Effector memory CD4-positive, alpha-beta T cell (primary cell): ENCODE data around the gene GMPPA.

Experiments used
- DNase-seq, 3 donors: peaks; one replicate each; pipeline ENCODE4 v3.0.0-alpha.2; 2020
- H3K27ac ChIP-seq: 2 replicates; pipeline ENCODE4 v1.7.0; 2013; ENCODE audit warnings: mild to moderate bottlenecking, low read length, moderate library complexity; ENCODE audit not compliant: insufficient read depth, poor library complexity, severe bottlenecking
- H3K27me3 ChIP-seq: replicated peaks from 2 replicates; pipeline ENCODE4 v1.7.0; 2013; ENCODE audit warnings: mild to moderate bottlenecking, low read length; ENCODE audit not compliant: insufficient read depth, control insufficient read depth, poor library complexity, severe bottlenecking
- H3K36me3 ChIP-seq: 2 replicates; pipeline ENCODE4 v1.7.0; 2013; ENCODE audit warnings: mild to moderate bottlenecking, low read length, moderate library complexity; ENCODE audit not compliant: control insufficient read depth, insufficient read depth
- H3K4me1 ChIP-seq: 2 replicates; pipeline ENCODE4 v1.7.0; 2013; ENCODE audit warnings: low read length, mild to moderate bottlenecking; ENCODE audit not compliant: control insufficient read depth, insufficient read depth, poor library complexity, severe bottlenecking
- H3K4me3 ChIP-seq: 2 replicates; pipeline ENCODE4 v1.7.0; 2013; ENCODE audit warnings: low read length, low read depth, mild to moderate bottlenecking; ENCODE audit not compliant: insufficient read depth, poor library complexity, severe bottlenecking
- H3K9me3 ChIP-seq: 2 replicates; pipeline ENCODE4 v1.7.0; 2013; ENCODE audit warnings: mild to moderate bottlenecking, low read length, moderate library complexity; ENCODE audit not compliant: control insufficient read depth

Gene GMPPA

DNA sequence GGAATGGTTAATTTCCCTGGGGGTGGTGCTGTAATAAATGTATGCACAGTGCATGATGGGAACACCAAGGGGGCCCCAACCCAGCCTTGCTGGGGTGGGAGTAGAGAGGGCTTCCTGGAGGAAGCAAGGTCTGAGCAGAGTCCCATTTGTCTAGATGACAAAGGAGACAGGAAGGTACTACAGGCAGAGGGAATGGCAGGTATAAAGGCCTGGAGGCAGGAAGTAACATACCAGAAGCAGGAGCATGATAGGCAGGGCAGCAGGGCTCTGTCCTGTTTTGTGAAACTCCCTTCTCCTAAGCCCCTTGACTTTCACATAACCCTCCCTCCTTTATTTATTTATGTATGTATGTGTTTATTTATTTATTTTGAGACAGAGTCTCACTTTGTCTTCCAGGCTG is 3.9 kb downstream of the GMPPA start:
- Histone ChIP-seq H3K27me3 (peaks cover 4% of the 10 kb centered on the region), H3K27ac (no peak overlapping the region), H3K9me3 (no peaks in the 10 kb centered on the region), H3K4me1 (peaks cover 15% of the 10 kb centered on the region), H3K36me3 (peaks cover 36% of the 10 kb centered on the region), H3K4me3 (no peak overlapping the region)
- DNase-seq = no peak

DNA sequence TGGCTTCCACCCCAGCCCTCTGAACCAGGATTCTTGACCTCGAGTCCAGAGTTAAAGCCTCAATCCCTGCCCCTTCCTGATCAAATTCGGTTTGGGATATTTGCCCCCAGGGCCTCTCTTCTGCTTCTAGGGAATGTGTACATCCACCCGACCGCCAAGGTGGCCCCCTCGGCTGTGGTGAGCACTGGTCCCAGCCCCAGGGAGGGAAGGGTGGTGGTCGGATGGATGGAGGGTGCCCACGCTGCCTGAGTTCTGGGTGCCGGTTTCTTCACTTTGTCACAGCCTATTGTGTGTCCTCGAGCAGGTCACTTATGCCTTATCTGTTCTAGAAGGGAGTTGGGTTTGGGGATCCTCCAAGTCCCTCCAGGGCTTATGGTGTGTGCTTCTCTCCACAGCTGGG is 6.9 kb downstream of the GMPPA start:
- DNase-seq = no peak
- Histone ChIP-seq H3K9me3 (no peaks in the 10 kb centered on the region), H3K4me3 (no peak overlapping the region), H3K4me1 (peaks cover 12% of the 10 kb centered on the region), H3K27me3 (peaks cover 13% of the 10 kb centered on the region), H3K27ac (no peak overlapping the region), H3K36me3 (peaks cover 36% of the 10 kb centered on the region)

DNA sequence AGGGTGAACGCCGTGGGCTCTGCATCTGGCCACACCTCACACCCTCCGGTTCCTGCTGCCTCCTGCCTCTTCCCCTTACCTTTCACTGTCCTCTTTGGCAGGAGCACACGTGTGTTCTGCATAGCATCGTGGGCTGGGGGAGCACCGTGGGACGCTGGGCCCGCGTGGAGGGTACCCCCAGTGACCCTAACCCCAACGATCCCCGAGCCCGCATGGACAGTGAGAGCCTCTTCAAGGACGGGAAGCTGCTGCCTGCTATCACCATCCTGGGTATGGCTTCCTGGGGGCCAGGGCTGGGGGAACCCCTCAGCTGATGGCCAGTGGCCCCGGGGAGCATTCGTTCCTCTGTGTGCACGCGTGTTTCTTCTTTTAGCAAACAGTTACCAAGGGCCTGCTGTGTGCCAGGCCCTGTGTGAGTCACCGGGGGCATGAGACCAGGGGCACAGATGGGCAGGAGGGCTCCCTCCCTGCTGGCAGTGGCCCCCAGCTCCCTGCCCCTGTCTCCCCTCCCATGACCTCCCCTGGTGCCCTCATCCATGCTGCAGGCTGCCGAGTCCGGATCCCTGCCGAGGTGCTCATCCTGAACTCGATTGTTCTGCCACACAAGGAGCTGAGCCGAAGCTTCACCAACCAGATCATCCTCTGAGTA is 7.6 kb downstream of the GMPPA start:
- no peaks in the 10 kb centered on the region for H3K9me3 ChIP-seq
- peaks cover 12% of the 10 kb centered on the region for H3K4me1 ChIP-seq
- no peak for DNase-seq
- peaks cover 18% of the 10 kb centered on the region for H3K27me3 ChIP-seq
- no peak overlapping the region for H3K4me3 ChIP-seq
- H3K27ac ChIP-seq = no peak overlapping the region
- H3K36me3 ChIP-seq = peaks cover 36% of the 10 kb centered on the region

DNA sequence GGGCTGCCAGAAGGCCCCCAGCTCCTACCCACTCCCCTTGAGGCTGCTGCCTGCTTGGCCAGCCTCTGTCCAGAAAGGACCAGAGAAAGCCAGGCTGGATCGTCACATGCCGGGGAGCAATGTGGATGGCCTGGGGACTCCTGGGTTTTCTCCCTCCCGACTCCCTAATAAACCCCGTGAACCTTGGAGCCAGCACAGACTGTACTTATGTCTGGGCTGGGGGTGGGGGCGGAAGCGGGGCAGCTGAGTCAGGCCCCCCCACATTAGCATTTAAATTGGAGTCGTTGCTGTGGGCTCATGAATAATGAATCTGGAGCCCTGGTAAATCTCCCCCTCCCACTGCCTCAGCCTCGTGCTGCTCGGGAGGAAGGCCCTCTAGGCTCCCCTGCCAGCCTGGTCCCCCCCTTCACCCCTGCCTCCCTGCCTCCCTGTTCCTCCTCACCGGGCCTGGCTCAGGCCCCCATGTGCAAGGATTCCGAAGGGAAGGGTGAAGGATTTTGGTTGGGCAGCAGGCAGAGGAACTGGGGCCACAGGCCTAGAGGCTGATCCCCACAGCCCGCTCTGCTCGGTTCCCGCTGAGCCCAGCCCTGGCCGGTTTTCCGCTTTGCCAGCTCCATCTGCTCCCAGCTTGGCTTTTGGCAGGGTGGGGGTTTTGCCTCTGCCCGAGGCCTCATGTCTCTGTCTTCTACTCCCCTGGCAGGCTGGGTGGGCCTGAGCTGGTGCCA is 8.3 kb downstream of the GMPPA start:
- no peak for DNase-seq
- H3K36me3 ChIP-seq = peaks cover 31% of the 10 kb centered on the region
- peak overlapping the region; percentile 11 for H3K27ac ChIP-seq
- no peak overlapping the region for H3K4me3 ChIP-seq
- H3K27me3 ChIP-seq = peaks cover 21% of the 10 kb centered on the region
- H3K9me3 ChIP-seq = no peaks in the 10 kb centered on the region
- H3K4me1 ChIP-seq = peaks cover 12% of the 10 kb centered on the region

DNA sequence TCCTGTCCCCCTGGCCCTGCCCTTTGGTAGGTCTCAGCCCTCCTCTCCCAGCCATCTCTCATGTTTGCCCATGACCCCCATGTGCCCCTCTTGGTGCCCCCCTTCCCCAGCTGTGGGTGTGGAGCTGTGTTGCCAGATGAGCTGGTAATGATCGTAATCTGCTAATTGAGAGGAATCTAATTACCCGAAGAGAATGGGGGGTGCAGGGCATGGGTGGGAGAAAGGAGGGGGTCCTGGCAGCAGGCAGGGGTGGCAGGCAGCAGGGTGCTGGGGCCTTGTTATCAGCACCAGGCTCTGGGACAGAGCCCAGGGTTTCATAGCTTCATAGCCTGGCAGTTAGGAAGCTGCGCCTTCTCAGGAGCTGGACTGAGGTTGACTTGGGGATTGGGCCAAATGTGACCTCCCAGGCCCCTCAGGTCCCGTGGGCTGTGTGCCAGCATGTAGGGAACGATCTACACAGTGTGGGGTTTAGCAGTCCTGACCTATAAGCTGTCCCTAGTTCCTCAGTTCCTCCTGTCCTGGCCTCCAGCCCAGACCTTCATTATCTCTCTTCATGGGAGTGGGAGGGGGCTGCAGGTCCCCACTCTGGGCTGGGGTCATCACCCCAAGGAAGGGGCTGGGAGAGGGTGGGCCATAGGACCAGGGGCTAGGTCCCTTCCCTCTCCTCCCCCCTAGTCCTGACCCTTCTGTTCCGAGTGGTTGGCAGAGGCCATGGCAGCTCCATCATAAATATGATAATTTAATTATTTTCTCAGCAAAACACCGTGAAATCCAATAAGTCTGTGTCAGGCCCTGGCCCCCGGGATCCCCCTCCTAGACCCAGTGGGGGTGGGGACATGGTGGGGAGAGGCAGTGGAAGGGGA is 9.1 kb downstream of the GMPPA start:
- no peak for DNase-seq
- Histone ChIP-seq H3K36me3 (peaks cover 31% of the 10 kb centered on the region), H3K27me3 (peaks cover 22% of the 10 kb centered on the region), H3K4me3 (no peak overlapping the region), H3K27ac (no peak overlapping the region), H3K4me1 (peaks cover 12% of the 10 kb centered on the region), H3K9me3 (no peaks in the 10 kb centered on the region)

DNA sequence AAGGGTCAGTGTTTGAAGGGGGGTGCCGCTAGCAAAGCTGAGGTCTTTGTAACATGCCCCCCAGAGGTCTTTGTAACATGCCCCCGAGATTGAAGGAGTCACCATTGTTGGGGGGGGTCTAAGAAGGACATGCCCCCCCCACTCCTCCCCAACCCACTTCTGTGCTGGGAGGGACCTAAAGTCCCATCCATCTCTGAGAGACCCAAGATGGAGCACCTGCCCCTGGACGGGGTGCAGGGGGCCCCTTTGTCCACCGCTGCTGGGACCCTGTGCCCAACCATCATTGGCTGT is 9.7 kb downstream of the GMPPA start:
- H3K4me1 ChIP-seq = peaks cover 12% of the 10 kb centered on the region
- peaks cover 22% of the 10 kb centered on the region for H3K27me3 ChIP-seq
- no peaks in the 10 kb centered on the region for H3K9me3 ChIP-seq
- peaks cover 31% of the 10 kb centered on the region for H3K36me3 ChIP-seq
- H3K4me3 ChIP-seq = no peak overlapping the region
- no peak for DNase-seq
- no peak overlapping the region for H3K27ac ChIP-seq

DNA sequence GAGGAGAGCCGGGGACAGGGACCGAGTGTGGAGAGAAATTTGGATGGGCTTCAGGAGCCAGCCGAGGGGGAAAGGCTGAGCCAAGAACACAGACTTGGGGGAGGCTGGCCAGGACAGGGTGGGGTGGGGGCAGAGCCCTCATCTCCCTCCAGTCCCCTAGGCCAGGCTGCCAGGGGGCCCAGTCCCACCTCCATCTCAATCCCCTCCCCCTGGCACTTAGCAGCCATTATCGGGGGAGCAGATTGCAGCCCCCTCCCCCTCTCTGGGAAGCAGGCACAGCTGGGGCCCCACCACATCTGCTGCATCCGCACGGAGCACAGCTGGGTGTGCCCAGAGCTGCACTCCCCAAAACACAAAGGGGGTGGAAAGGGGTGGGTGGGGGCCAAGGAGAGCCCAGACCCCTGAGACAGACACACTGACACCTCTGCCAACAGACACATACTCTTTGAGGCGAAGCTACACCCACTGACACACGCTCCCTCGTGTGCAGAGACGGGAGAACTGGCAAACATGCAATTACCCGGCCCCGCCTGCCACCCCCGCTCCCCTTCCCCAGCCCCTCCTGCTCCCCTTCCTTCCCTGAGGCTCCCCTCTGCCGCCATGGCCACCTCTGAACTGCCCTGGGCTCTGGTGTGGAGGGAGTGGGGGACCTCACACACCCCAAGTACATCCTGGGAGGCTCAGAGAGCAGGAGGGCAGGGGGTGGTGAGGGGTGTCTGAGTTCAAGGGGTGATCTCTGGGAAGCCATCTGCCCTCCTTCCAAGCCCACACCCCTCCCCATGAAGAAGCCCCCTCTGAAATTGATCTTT is 10.5 kb downstream of the GMPPA start:
- no peak for DNase-seq
- Histone ChIP-seq H3K4me3 (no peak overlapping the region), H3K27ac (no peak overlapping the region), H3K9me3 (no peaks in the 10 kb centered on the region), H3K36me3 (peaks cover 26% of the 10 kb centered on the region), H3K4me1 (peaks cover 12% of the 10 kb centered on the region), H3K27me3 (peaks cover 22% of the 10 kb centered on the region)

DNA sequence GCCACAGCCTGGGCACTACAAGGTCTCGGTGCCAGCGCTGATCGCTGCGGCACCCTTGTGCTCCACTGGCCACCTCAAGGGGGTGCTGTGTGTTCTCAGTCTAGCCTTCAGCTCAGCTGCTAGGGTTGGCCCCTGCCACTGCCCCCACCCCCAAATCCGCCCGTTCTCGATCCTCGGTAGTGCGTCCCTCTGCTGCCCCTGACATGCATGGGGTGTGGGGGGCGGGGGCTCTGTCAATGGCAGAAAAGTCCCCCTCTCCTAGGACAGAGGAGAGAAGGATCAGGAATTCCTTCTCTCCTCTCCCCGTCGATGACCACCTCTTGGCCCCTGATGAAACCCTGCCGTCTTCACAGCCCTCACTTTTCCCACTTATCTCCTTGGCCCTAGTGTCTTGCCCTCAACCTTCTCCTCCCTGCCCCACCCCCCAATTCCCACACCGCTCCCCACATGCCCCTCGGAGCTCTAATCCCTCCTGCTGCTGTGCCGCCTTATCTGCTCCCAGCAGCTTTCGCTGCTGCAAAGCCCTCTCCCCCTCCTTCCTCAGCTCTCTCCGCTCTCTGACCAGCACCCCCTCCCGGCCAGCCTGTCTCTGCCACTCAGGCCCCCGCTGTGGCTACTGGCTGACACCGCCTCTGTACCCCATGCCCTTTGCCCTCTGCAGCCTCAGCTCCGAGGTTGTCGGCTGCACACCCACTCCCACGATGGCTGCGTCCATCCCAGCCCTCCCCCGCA is 11.3 kb downstream of the GMPPA start:
- Histone ChIP-seq H3K27ac (no peak overlapping the region), H3K36me3 (peaks cover 19% of the 10 kb centered on the region), H3K9me3 (no peaks in the 10 kb centered on the region), H3K4me3 (no peak overlapping the region), H3K27me3 (peaks cover 22% of the 10 kb centered on the region), H3K4me1 (peaks cover 12% of the 10 kb centered on the region)
- peak in 2 of 3 donors; percentile 9 to 19 for DNase-seq

DNA sequence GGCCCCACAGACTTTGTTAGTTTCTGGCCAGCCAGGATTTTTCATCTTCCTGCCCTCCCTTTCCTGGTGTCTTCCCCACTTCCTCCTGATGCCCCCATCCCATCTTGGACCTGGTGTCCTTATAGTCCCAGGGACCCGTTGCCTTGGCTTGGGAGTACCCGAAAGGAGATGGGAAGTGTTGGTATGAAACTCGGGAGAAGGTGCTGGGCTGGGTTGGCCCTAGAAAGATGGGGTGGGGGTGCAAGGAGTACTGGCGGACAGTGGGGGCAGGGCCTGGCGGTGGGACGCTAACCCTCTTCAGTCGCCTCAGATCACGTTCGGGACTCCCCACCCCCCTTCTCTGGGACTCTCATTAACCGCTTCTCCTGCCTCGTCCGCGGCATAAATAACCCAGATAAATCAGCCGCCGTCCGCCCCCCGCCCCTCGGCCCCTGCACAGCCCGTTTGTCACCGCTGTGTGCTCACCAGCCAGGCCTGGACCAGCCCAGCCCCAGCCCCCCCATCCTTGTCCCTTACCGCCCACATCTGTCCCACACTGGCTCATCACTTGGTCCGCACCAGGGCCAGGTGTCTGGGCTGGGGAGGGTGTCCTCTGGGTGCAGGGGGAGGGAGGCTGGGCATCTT is 11.9 kb downstream of the GMPPA start:
- H3K27ac ChIP-seq = no peak overlapping the region
- no peak for DNase-seq
- H3K27me3 ChIP-seq = peaks cover 22% of the 10 kb centered on the region
- H3K36me3 ChIP-seq = peaks cover 12% of the 10 kb centered on the region
- H3K9me3 ChIP-seq = no peaks in the 10 kb centered on the region
- no peak overlapping the region for H3K4me3 ChIP-seq
- peaks cover 12% of the 10 kb centered on the region for H3K4me1 ChIP-seq
